Heart left ventricle (tissue), 16 donors: ENCODE results near the gene ARSD. TPM values are rescaled to one million over a fixed set of nuclear protein-coding genes. Genes with fewer than 3 reads are reported as not detected.
"Not testable (repeated sequence)": the region's sequence is repeated elsewhere in the genome, so short reads cannot be mapped to it uniquely, and the experiment has no call there.

Experiments used
- ATAC-seq, 4 donors: fragments of 200-7000 bp; cut with Tn5 transposase; one replicate each; pipeline ENCODE4 v1.9.1; 2020 to 2022; ENCODE audit warnings: moderate library complexity in 4 of 4, mild to moderate bottlenecking in 3 of 4, moderate number of reproducible peaks in 1 of 4
- DNase-seq, 5 donors: peaks; one replicate each; pipeline ENCODE4 v3.0.0-alpha.2; 2020
- H3K27ac ChIP-seq, 12 donors: fragments of 200-600 bp; sonication (generic) in 4 of 12; one replicate each; pipeline versions ENCODE4 v1.5.0 to v1.8.0; 2016 to 2022; ENCODE audit warnings: mild to moderate bottlenecking in 2 of 12
- H3K27me3 ChIP-seq, 9 donors: fragments of 200-600 bp; sonication (generic) in 2 of 9; one replicate each; pipeline versions ENCODE4 v1.5.1 to v1.8.0; 2016 to 2022; ENCODE audit warnings: mild to moderate bottlenecking in 3 of 9
- H3K36me3 ChIP-seq, 9 donors: fragments of 200-600 bp; sonication (generic) in 2 of 9; one replicate each; pipeline versions ENCODE4 v1.5.0 to v1.8.0; 2018 to 2022; ENCODE audit warnings: mild to moderate bottlenecking in 2 of 9
- H3K4me1 ChIP-seq, 12 donors: fragments of 200-600 bp; sonication (generic) in 4 of 12; one replicate each; pipeline versions ENCODE4 v1.5.0 to v1.8.0; 2016 to 2022; ENCODE audit warnings: mild to moderate bottlenecking in 3 of 12
- H3K4me3 ChIP-seq, 12 donors: fragments of 200-600 bp; sonication (generic) in 4 of 12; one replicate each; pipeline versions ENCODE4 v1.5.0 to v1.8.0; 2017 to 2022; ENCODE audit warnings: mild to moderate bottlenecking in 9 of 12, moderate library complexity in 4 of 12
- H3K9me3 ChIP-seq, 12 donors: fragments of 200-600 bp; sonication (generic) in 4 of 12; one replicate each; pipeline versions ENCODE4 v1.5.0 to v1.8.0; 2016 to 2022; ENCODE audit warnings: mild to moderate bottlenecking in 1 of 12
- POLR2A ChIP-seq, 2 donors: fragments of 450-650 bp; IDR thresholded peaks; one replicate each; pipeline ENCODE4 v1.6.1; 2017; ENCODE audit warnings: antibody characterized with exemption in 2 of 2, mild to moderate bottlenecking in 2 of 2, moderate library complexity in 2 of 2
- WGBS, 4 donors: extraction: QIAGEN DNeasy Blood & Tissue Kit in 2 of 4; methylation state at CpG; one replicate each; pipeline versions ENCODE4 v1.1.5 to v1.1.7; 2013 to 2018; 5-methylcytosine and 5-hydroxymethylcytosine counted together
- intact Hi-C, 10 donors: fragments of 100-400 bp; cut with DNase I; formaldehyde crosslinking; loops; one replicate each; pipeline versions ENCODE4 v1.11.1 to v1.14.2; 2022
- polyA plus RNA-seq, 2 donors: library from polyadenylated mRNA; stranded (reverse); fragments of 200-250 nt; gene quantifications; one replicate each; pipeline ENCODE4 v1.2.3, GENCODE V29; 2013
- total RNA-seq, 9 donors: library from RNA; depleted of rRNA in 2 of 9; stranded (reverse); fragments of >200 nt in 2 of 9; fragmentation: NEBNext Ultra II Directional in 3 of 9; extraction: Animal tissue kit (Norgen Biotek cat#: 25700) in 3 of 9; gene quantifications; one replicate each; pipeline versions ENCODE4 v1.1.0 to v1.2.4, GENCODE V29; 2016 to 2023
- TF ChIP-seq, protein P1 (sequence below), 12 donors: fragments of 200-600 bp; sonication (generic) in 4 of 12; IDR thresholded peaks; one replicate each; pipeline versions ENCODE4 v1.5.0 to v1.8.0; 2018 to 2022; ENCODE audit warnings: antibody characterized with exemption in 12 of 12, mild to moderate bottlenecking in 5 of 12
- donor health status: ischemic (EF 13 %, LVEDD 7.1; RV severe dilation, severe dysfunction).
- donor health status: healthy with polysubstance abuse.
- donor health status: DM: no; HTN: yes; CAD: no.
- donor health status: DM: no; HTN: no; CAD: no.
- donor health status: ischemic (EF 25% LVEDD 6.9; RV normal size, moderate dysfunction).
- donor health status: ischemic (EF 25% LVEDD 5.7; RV mildly dilated, moderate dysfunction).
- donor health status: healthy.
- donor health status: DM: yes; HTN: yes; CAD: no.
- donor health status: ischemic (EF 35%, LVEDD 5.7; RV mildly dilated, moderate dysfunction).
- donor health status: nonischemic (EF 11% LVEDD 7.7; RV severe dilation, severe dysfunction).
- donor health status: DM: yes; HTN: yes; CAD: no.
- donor health status: PGD.
- donor health status: ischemic (EF 29% LVEDD 5.4; RV normal size, mild dysfunction).
- donor health status: nonischemic (EF 23%, LVEDD 6.1; RV moderate dilation, normal function).

The ARSD gene
- total and polyA plus RNA-seq, 11 donors: 3.2 to 23.6 (median 8.6) TPM

DNA sequence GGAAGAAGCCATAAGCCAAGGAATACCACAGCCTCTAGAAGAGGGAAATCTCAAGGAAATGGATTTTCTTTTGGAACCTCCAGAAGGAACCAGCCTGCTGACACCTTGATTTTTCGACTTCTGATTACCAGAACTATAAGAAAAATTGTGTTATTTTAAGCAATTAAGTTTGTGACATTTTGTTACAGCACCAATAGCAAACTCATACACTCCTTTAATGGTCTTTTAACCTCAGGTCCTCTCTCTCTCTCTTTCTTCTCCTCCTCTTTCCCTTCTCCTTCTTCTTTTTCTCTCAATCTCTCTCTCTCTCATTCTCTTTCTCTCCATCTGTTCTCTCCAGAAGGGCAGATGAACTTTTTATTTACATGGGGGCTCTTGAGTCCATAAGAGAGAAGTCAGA is 26.3 kb downstream of the ARSD start:
- H3K27ac ChIP-seq: no peak overlapping the region
- TF ChIP-seq POLR2A (IDR thresholded peaks at IDR 0.05): no peak
- TF ChIP-seq, protein P1, sequence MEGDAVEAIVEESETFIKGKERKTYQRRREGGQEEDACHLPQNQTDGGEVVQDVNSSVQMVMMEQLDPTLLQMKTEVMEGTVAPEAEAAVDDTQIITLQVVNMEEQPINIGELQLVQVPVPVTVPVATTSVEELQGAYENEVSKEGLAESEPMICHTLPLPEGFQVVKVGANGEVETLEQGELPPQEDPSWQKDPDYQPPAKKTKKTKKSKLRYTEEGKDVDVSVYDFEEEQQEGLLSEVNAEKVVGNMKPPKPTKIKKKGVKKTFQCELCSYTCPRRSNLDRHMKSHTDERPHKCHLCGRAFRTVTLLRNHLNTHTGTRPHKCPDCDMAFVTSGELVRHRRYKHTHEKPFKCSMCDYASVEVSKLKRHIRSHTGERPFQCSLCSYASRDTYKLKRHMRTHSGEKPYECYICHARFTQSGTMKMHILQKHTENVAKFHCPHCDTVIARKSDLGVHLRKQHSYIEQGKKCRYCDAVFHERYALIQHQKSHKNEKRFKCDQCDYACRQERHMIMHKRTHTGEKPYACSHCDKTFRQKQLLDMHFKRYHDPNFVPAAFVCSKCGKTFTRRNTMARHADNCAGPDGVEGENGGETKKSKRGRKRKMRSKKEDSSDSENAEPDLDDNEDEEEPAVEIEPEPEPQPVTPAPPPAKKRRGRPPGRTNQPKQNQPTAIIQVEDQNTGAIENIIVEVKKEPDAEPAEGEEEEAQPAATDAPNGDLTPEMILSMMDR (IDR thresholded peaks at IDR 0.05): no peak
- peaks cover 0 to 4% (median 0%) of the 10 kb centered on the region in 9 donors for H3K27me3 ChIP-seq
- peaks cover 0 to 8% (median 0%) of the 10 kb centered on the region in 9 donors for H3K36me3 ChIP-seq
- peaks cover 0 to 8% (median 0%) of the 10 kb centered on the region in 12 donors for H3K4me1 ChIP-seq
- intact Hi-C loops: no loop called here
- DNase-seq (no peak), ATAC-seq (no peak)
- H3K4me3 ChIP-seq: no peak overlapping the region
- 86 to 100% (median 94%) methylated on average over 1 of the region's 1 CpG for WGBS, 4 donors
- peaks cover 0 to 22% (median 0%) of the 10 kb centered on the region in 12 donors for H3K9me3 ChIP-seq

DNA sequence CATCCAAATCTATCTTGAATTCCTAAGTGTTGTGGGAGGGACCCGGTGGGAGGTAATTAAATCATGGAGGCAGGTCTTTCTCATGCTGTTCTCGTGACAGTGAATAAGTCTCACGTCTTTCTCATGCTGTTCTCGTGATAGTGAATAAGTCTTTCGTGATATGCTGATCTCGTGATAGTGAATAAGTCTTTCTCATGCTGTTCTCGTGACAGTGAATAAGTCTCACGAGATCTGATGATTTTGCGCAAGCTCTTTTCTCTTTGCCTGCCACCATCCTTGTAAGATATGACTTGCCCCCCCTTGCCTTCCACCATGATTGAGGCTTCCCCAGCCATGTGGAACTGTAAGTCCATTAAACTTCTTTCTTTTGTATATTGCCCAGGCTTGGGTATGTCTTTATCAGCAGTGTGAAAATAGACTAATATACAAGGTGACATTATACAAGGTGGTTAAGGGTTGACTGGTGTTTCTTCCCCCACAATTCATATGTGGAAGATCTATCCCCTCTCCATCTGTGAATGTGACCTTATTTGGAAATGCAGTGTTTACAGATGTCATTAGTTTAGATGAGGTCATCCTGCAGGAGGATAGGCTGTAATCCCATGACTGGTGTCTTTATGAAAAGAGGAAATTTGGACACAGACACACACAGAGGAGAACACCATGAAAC is 27.6 kb downstream of the ARSD start:
- 79 to 89% (median 85%) methylated on average over 9 of the region's 9 CpGs for WGBS, 4 donors
- Histone ChIP-seq H3K27ac (no peak overlapping the region), H3K27me3 (peaks cover 0 to 4% (median 0%) of the 10 kb centered on the region in 9 donors), H3K4me1 (peaks cover 0 to 16% (median 0%) of the 10 kb centered on the region in 12 donors), H3K9me3 (peaks cover 0 to 22% (median 0%) of the 10 kb centered on the region in 12 donors), H3K4me3 (no peak overlapping the region), H3K36me3 (no peaks in the 10 kb centered on the region)
- intact Hi-C loops: no loop called here
- ATAC-seq (no peak), DNase-seq (no peak)
- TF ChIP-seq, protein P1 (IDR thresholded peaks at IDR 0.05): no peak
- TF ChIP-seq POLR2A (IDR thresholded peaks at IDR 0.05): no peak

DNA sequence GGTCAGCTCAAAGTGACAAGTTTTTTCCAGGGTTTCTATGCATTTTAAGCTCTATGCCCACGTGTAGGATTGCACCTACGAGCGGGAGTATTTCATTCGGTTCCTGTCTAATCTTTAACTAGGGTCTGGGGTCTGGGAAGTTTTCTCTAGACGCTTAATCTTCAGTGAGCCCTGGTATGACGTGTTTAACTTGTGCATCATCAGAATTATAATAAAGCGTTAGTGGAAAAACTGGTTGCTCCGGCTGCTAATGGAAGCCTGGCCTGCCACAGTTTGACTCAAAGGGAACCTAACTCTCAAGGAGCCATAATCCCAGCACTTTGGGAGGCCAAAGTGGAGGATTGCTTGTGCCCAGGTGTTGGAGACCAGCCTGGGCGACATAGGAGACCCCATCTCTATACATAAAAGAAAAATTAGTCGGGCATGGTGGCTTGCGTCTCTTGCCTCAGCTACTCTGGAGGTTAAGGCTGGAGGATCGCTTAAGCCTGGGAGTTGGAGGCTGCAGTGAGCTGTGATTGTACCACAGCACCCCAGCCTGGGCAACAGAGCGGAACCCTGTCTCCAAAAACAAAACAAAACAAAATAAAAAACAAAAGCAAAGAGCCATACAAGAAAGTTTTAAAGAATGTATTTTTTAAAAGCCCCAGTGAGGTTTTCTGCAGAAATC is 30.2 kb downstream of the ARSD start:
- intact Hi-C loops: no loop called here
- peaks cover 0 to 14% (median 0%) of the 10 kb centered on the region in 12 donors for H3K9me3 ChIP-seq
- DNase-seq: no peak
- H3K27ac ChIP-seq: no peak overlapping the region
- WGBS, 4 donors: 78 to 89% (median 87%) methylated on average over 13 of the region's 13 CpGs
- no peak for TF ChIP-seq POLR2A (IDR thresholded peaks at IDR 0.05)
- TF ChIP-seq, protein P1 (IDR thresholded peaks at IDR 0.05): no peak
- no peak for ATAC-seq
- H3K36me3 ChIP-seq: no peaks in the 10 kb centered on the region
- peaks cover 0 to 22% (median 0%) of the 10 kb centered on the region in 12 donors for H3K4me1 ChIP-seq
- no peak overlapping the region for H3K4me3 ChIP-seq
- peaks cover 0 to 4% (median 0%) of the 10 kb centered on the region in 9 donors for H3K27me3 ChIP-seq

DNA sequence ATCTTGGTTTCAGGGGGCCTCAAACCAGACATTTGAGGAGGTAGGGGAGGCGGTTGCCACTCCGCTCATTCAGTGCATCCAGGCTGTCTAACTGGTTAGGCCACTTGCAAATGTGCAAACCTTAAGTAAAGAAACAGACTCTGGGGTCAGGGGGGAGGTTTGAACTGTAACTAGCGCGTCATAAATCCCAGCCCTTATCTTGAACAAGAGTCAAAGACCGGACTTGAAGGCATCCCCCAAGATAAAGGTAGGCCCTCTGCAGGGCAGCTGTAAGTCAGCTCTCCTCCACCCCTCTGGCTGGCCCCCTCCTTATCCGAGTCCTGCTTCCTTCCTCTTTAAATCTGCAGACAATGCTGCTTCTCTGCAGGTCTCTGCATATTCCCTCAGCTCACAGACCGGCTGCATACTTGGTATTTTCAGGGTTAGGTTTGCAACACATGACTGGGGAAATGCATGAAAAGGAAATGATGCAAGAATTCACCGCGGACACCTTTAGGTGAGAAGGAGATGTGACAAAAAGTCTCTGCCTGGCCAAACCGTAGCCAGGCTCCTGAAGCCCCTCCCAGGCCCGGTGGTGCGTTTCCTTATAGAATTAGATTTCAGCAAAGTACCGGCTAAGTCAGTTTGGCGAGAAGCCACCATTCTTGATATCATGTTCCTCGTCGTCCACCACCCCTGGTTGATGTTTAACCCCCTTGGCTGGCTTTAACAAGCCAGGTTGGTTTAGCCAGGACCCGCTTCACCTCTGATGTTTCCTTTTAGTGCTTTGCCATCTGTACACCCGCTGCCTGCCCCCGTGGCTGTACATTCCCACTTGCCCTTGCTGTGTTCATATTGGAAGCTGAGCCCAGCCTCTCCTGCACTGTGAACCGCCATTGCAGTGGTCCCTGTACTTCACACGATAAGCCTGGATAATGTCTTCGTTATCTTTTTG is 31.2 kb downstream of the ARSD start:
- H3K27me3 ChIP-seq, H3K36me3 ChIP-seq, DNase-seq, H3K9me3 ChIP-seq, intact Hi-C loops, H3K27ac ChIP-seq: not testable (repeated sequence)
- peak in 2 of 4 donors; percentile 29 to 50 for ATAC-seq
- H3K4me1 ChIP-seq: peaks cover 0 to 22% (median 0%) of the 10 kb centered on the region in 12 donors
- 14 to 18% (median 16%) methylated on average over 22 of the region's 22 CpGs for WGBS, 4 donors
- H3K4me3 ChIP-seq: peak overlapping the region in 1 of 12 donors; percentile 21
